Endothelial cell of umbilical vein (primary cell): Measurements from ENCODE around the gene ATG7. TPM values are rescaled to one million over a fixed set of nuclear protein-coding genes. Genes with fewer than 3 reads are reported as not detected.

Experiments
- BruUV-seq: library from RNA; stranded (reverse); fragments of 400-500 nt; replicated peaks from 2 replicates; lab custom pipeline; 2021; lab: Mats Ljungman, UMichigan
- CTCF ChIA-PET: fragments of 300-600, 350-600 bp; sonication (Branson Sonifier 250); formaldehyde crosslinking; loops from one replicate; lab custom pipeline; 2021; ENCODE audit warnings: antibody characterized with exemption, inconsistent platforms; lab: Charles Lee
- POLR2A ChIA-PET: fragments of 300-600, 350-600 bp; sonication (Branson Sonifier 250); formaldehyde crosslinking; loops from one replicate; lab custom pipeline; 2021; ENCODE audit warnings: antibody characterized with exemption, inconsistent platforms; lab: Charles Lee
- DNase-seq: peaks from one replicate; pipeline ENCODE4 v3.0.0-alpha.2; 2011; ENCODE audit warnings: low read depth, low spot score
- FAIRE-seq: peaks from 2 replicates; lab custom pipeline; 2011; peaks lifted over from hg19 to GRCh38; lab: Jason Lieb, UNC
- H2AFZ ChIP-seq: 2 replicates; pipeline ENCODE4 v1.6.0; 2012; ENCODE audit warnings: low read depth, low read length, control low read depth, inconsistent platforms
- H3K27ac ChIP-seq: 2 replicates; pipeline ENCODE4 v1.5.1; 2011; ENCODE audit warnings: low read depth, mild to moderate bottlenecking, control low read depth, low read length, moderate library complexity; ENCODE audit not compliant: insufficient read depth
- H3K27me3 ChIP-seq, 2 experiments: 2 replicates each; pipeline versions ENCODE4 v1.6.0 to v1.6.1; 2011; ENCODE audit warnings: low read length in 2 of 2, mixed read lengths in 1 of 2; ENCODE audit not compliant: control insufficient read depth in 2 of 2, insufficient read depth in 2 of 2
- H3K36me3 ChIP-seq, 2 experiments: 2 replicates in 1 of 2; 3 replicates in 1 of 2; pipeline ENCODE4 v1.5.1; 2011; ENCODE audit warnings: low read length in 2 of 2, mild to moderate bottlenecking in 1 of 2, moderate library complexity in 1 of 2; ENCODE audit not compliant: control insufficient read depth in 2 of 2, insufficient read depth in 2 of 2; ENCODE audit errors: extremely low read depth in 1 of 2
- H3K4me1 ChIP-seq: 3 replicates; pipeline ENCODE4 v1.5.1; 2011; ENCODE audit warnings: mild to moderate bottlenecking, low read length; ENCODE audit not compliant: control insufficient read depth, insufficient read depth; ENCODE audit errors: extremely low read depth
- H3K4me2 ChIP-seq: 2 replicates; pipeline ENCODE4 v1.6.1; 2011; ENCODE audit warnings: low read length, control low read depth, mixed read lengths; ENCODE audit not compliant: insufficient read depth
- H3K4me3 ChIP-seq, 3 experiments: fragments of 200-600 bp in 1 of 3; sonication (generic), shearing (Covaris generic) in 1 of 3; replicated peaks in 1 of 3; 2 replicates each; pipeline ENCODE4 v1.5.1; 2011 to 2016; ENCODE audit warnings: control low read depth in 3 of 3, low read length in 3 of 3, mild to moderate bottlenecking in 2 of 3, inconsistent platforms in 1 of 3, low read depth in 1 of 3, moderate library complexity in 1 of 3; ENCODE audit not compliant: insufficient read depth in 1 of 3
- H3K79me2 ChIP-seq: 2 replicates; pipeline ENCODE4 v1.6.0; 2012; ENCODE audit warnings: low read length, inconsistent platforms; ENCODE audit not compliant: control insufficient read depth, insufficient read depth
- H3K9ac ChIP-seq: replicated peaks from 2 replicates; pipeline ENCODE3; 2011; ENCODE audit warnings: low read length, control low read depth; ENCODE audit not compliant: insufficient read depth; ENCODE audit errors: extremely low read depth
- H3K9me1 ChIP-seq: replicated peaks from 3 replicates; pipeline ENCODE4 v1.6.0; 2011; ENCODE audit warnings: mild to moderate bottlenecking, low read length; ENCODE audit not compliant: control insufficient read depth, insufficient read depth; ENCODE audit errors: extremely low read depth
- H3K9me3 ChIP-seq: replicated peaks from 2 replicates; pipeline ENCODE4 v1.5.1; 2012; ENCODE audit warnings: low read length, inconsistent platforms; ENCODE audit not compliant: control insufficient read depth, insufficient read depth
- H4K20me1 ChIP-seq: replicated peaks from 2 replicates; pipeline ENCODE3; 2011; ENCODE audit warnings: mild to moderate bottlenecking, low read length; ENCODE audit not compliant: control insufficient read depth, insufficient read depth; ENCODE audit errors: extremely low read depth
- CTCF ChIP-seq, 2 donors: IDR thresholded peaks; 1 replicate in 1 of 2; 2 replicates in 1 of 2; pipeline ENCODE4 v1.5.1; 2011; ENCODE audit warnings: low read length in 2 of 2, mild to moderate bottlenecking in 2 of 2, moderate library complexity in 2 of 2, control low read depth in 1 of 2, inconsistent platforms in 1 of 2, low read depth in 1 of 2; ENCODE audit not compliant: insufficient read depth in 1 of 2; ENCODE audit errors: extremely low read depth in 1 of 2
- EZH2 ChIP-seq: IDR thresholded peaks from 2 replicates; pipeline ENCODE4 v1.6.1; 2012; ENCODE audit warnings: borderline replicate concordance, low read depth, mild to moderate bottlenecking, moderate library complexity, low read length, inconsistent platforms; ENCODE audit not compliant: severe bottlenecking
- FOS ChIP-seq: IDR thresholded peaks from 2 replicates; pipeline ENCODE4 v1.6.1; 2011; ENCODE audit warnings: mild to moderate bottlenecking, low read length, moderate library complexity, borderline replicate concordance; ENCODE audit not compliant: insufficient read depth
- GATA2 ChIP-seq: IDR thresholded peaks from 2 replicates; pipeline ENCODE4 v1.7.0; 2011; ENCODE audit warnings: low read depth, mild to moderate bottlenecking, moderate library complexity, mixed read lengths, low read length; ENCODE audit not compliant: insufficient read length, insufficient read depth
- JUN ChIP-seq: IDR thresholded peaks from 2 replicates; pipeline ENCODE4 v1.6.1; 2011; ENCODE audit warnings: borderline replicate concordance, low read depth; ENCODE audit not compliant: insufficient read length, insufficient read depth
- MAX ChIP-seq: IDR thresholded peaks from 2 replicates; pipeline ENCODE4 v1.6.1; 2011; ENCODE audit not compliant: insufficient read depth, insufficient read length
- MYC ChIP-seq: IDR thresholded peaks from one replicate; pipeline ENCODE4 v1.6.1; 2011; ENCODE audit warnings: mild to moderate bottlenecking, low read depth, low read length
- POLR2A ChIP-seq: IDR thresholded peaks from 2 replicates; pipeline ENCODE4 v1.6.1; 2012; ENCODE audit warnings: low read depth, mild to moderate bottlenecking, control low read depth, low read length
- POLR2AphosphoS5 ChIP-seq: IDR thresholded peaks from 2 replicates; pipeline ENCODE4 v1.6.1; 2012; ENCODE audit warnings: low read depth, mild to moderate bottlenecking, control low read depth, low read length, moderate library complexity; ENCODE audit not compliant: insufficient read depth
- dilution Hi-C: fragments of 300-500 bp; cut with MboI; formaldehyde crosslinking; loops from one replicate; pipeline ENCODE4 v1.15.0; 2019; ENCODE audit warnings: low sequenced_read_pairs; ENCODE audit not compliant: extremely low pct_ligation_motif_present
- intact Hi-C: fragments of 100-400 bp; cut with micrococcal nuclease; formaldehyde crosslinking; loops from one replicate; pipeline ENCODE4 v1.10.0; 2022
- polyA plus RNA-seq, 4 experiments: library from polyadenylated mRNA; depleted of rRNA in 3 of 4; stranded (reverse) in 3 of 4; unstranded in 1 of 4; fragments of >200 nt; gene quantifications; 2 replicates each; pipeline versions ENCODE4 v1.2.1 to v1.2.3, GENCODE V29; 2011 to 2012; ENCODE audit warnings: missing spikeins in 1 of 4
- small RNA-seq: library from RNA; depleted of rRNA; stranded (forward); fragments of <200 nt; gene quantifications from one replicate; pipeline ENCODE3, GENCODE V24; 2012; ENCODE audit warnings: low replicate concordance, low read depth; ENCODE audit not compliant: insufficient read depth, insufficient read length
- total RNA-seq: library from RNA; stranded (reverse); gene quantifications from 2 replicates; pipeline ENCODE4 v1.2.3, GENCODE V29; 2021

The ATG7 gene
- total and polyA plus RNA-seq, 2 donors (not counting 3 experiments of a cell fraction or from before 2014, with no cell fraction given), result 30.8 to 48.3 TPM

- H3K79me2 ChIP-seq, result peaks cover 97% of the 10 kb centered on the region
- H3K9me3 ChIP-seq, result no peaks in the 10 kb centered on the region
- H3K27ac ChIP-seq, result no peak overlapping the region
- H3K27me3 ChIP-seq, result no peaks in the 10 kb centered on the region
- no peak overlapping the region for H2AFZ ChIP-seq
- BruUV-seq, result no TSS peak
- peaks cover 4% of the 10 kb centered on the region for H3K9me1 ChIP-seq
- no peak for FAIRE-seq
- H3K9ac ChIP-seq, result no peak overlapping the region
- ChIA-PET POLR2A (interaction anchor here (1.5 kb wide), 1 partner anchor 31 kb away, joined by 3 read pairs; no protein-coding TSS in a partner anchor), CTCF (interaction anchor here (0.9 to 2.7 kb wide), 7 partner anchors 12 to 228 kb away, joined by 3 to 20 read pairs (median 4); no protein-coding TSS in a partner anchor)
- DNase-seq, result no peak
- H4K20me1 ChIP-seq, result peaks cover 14% of the 10 kb centered on the region
- no peak overlapping the region for H3K4me3 ChIP-seq
- TF ChIP-seq GATA2, result no peak
- no peak for TF ChIP-seq CTCF (IDR thresholded peaks at IDR 0.05; ENCODE audit: extremely low read depth in 1 of 2, insufficient read depth in 1 of 2, low read depth in 1 of 2, low read length in 2 of 2)
- TF ChIP-seq POLR2AphosphoS5, result no peak
- no peak for TF ChIP-seq MAX
- TF ChIP-seq FOS, result no peak
- TF ChIP-seq MYC, result no peak
- TF ChIP-seq POLR2A, result no peak
- no peak for TF ChIP-seq EZH2
- TF ChIP-seq JUN, result no peak
- intact Hi-C loops (no loop called here), dilution Hi-C loops (no loop called here)
- peaks cover 0 to 2% of the 10 kb centered on the region in 2 experiments for H3K36me3 ChIP-seq
- no peak overlapping the region for H3K4me2 ChIP-seq
- peaks cover 2% of the 10 kb centered on the region for H3K4me1 ChIP-seq
Measured at GRCh38 chr3:11606865-11607440, 334.8 kb downstream of the ATG7 start.

Small RNA genes within 50 kb of the gene (small RNA-seq; reads per million reads assigned to genes)
- not detected for gene AC022001.1
- gene AC026185.1, result not detected
- gene AC083855.1, result not detected

Other genes starting within 250 kb of the ATG7 start
- gene HRH1, start 117.9 kb upstream of the ATG7 start, total RNA-seq, result 16.2 and 22.0 TPM in 2 replicates
- gene HRH1, start 117.9 kb upstream of the ATG7 start, polyA plus RNA-seq, result 21.2 and 23.4 TPM in 2 replicates